K562 (cell line): ENCODE results near the gene KAZN. TPM values are rescaled to one million over a fixed set of nuclear protein-coding genes. Genes with fewer than 3 reads are reported as not detected.

Experiments
- ATAC-seq: fragments of 200-7000 bp; cut with Tn5 transposase; 3 replicates; pipeline ENCODE4 v1.9.1; 2020; ENCODE audit warnings: moderate library complexity
- BruUV-seq: library from RNA; stranded (reverse); fragments of 400-500 nt; replicated peaks from 2 replicates; lab custom pipeline; 2021; lab: Mats Ljungman, UMichigan
- CTCF ChIA-PET: fragments of 300-600 bp; formaldehyde crosslinking; extraction: SDS; loops from one replicate; lab custom pipeline; 2021; ENCODE audit warnings: low intra/inter-chr PET ratio; lab: Yijun Ruan, JAX
- POLR2A ChIA-PET: fragments of 300-600, 350-650 bp; sonication (Branson Sonifier 250); formaldehyde crosslinking; extraction: SDS; loops from one replicate; lab custom pipeline; 2021; ENCODE audit warnings: antibody characterized with exemption, inconsistent platforms; lab: Yijun Ruan, JAX
- DNase-seq, 4 experiments: peaks; one replicate each; pipeline versions ENCODE4 v3.0.0 to v3.0.0-alpha.2; 2011 to 2018; ENCODE audit warnings: low spot score in 3 of 4, mixed read lengths in 3 of 4; ENCODE audit errors: extremely low read depth in 1 of 4
- FAIRE-seq: peaks from 2 replicates; lab custom pipeline; 2011; peaks lifted over from hg19 to GRCh38; lab: Jason Lieb, UNC
- H2AFZ ChIP-seq: 2 replicates; pipeline ENCODE4 v1.6.0; 2011; ENCODE audit warnings: low read depth, low read length, control low read depth, inconsistent platforms
- H3K27ac ChIP-seq: fragments of 200-600 bp; 3 replicates; pipeline ENCODE4 v1.8.0; 2011; ENCODE audit warnings: low read depth, mild to moderate bottlenecking, control low read depth, inconsistent platforms, low read length, moderate library complexity, mixed read lengths; ENCODE audit errors: extremely low read depth
- H3K27me3 ChIP-seq, 2 experiments: fragments of 300-600 bp in 1 of 2; 2 replicates in 1 of 2; 3 replicates in 1 of 2; pipeline versions ENCODE4 v1.6.0 to v1.8.0; 2011; ENCODE audit warnings: inconsistent platforms in 2 of 2, low read length in 2 of 2, mild to moderate bottlenecking in 1 of 2, mixed read lengths in 1 of 2, moderate library complexity in 1 of 2; ENCODE audit not compliant: control insufficient read depth in 2 of 2, insufficient read depth in 2 of 2
- H3K36me3 ChIP-seq: fragments of 300-600 bp; 3 replicates; pipeline ENCODE4 v1.8.0; 2011; ENCODE audit warnings: mild to moderate bottlenecking, low read length, inconsistent platforms; ENCODE audit not compliant: control insufficient read depth, insufficient read depth
- H3K4me1 ChIP-seq, 2 experiments: fragments of 200-600 bp in 1 of 2; replicated peaks in 1 of 2; 2 replicates in 1 of 2; 3 replicates in 1 of 2; pipeline versions ENCODE4 v1.5.1 to v1.8.0; 2011; ENCODE audit warnings: inconsistent platforms in 2 of 2, low read length in 2 of 2, mild to moderate bottlenecking in 1 of 2, mixed read lengths in 1 of 2, moderate library complexity in 1 of 2; ENCODE audit not compliant: control insufficient read depth in 2 of 2, insufficient read depth in 2 of 2
- H3K4me2 ChIP-seq: 2 replicates; pipeline ENCODE4 v1.6.1; 2011; ENCODE audit warnings: low read length, control low read depth, inconsistent platforms, mixed read lengths; ENCODE audit not compliant: insufficient read depth
- H3K4me3 ChIP-seq: fragments of 200-600 bp; sonication (generic), shearing (Covaris generic); 2 replicates; pipeline ENCODE4 v1.5.1; 2016; ENCODE audit warnings: control low read depth, inconsistent platforms
- H3K79me2 ChIP-seq: fragments of 200-600 bp; 3 replicates; pipeline ENCODE4 v1.8.0; 2011; ENCODE audit warnings: low read length, inconsistent platforms; ENCODE audit not compliant: control insufficient read depth, insufficient read depth
- H3K9ac ChIP-seq, 2 experiments: 2 replicates each; pipeline versions ENCODE4 v1.6.0 to v1.6.1; 2011; ENCODE audit warnings: low read depth in 2 of 2, low read length in 2 of 2, control low read depth in 1 of 2, inconsistent platforms in 1 of 2, mild to moderate bottlenecking in 1 of 2, mixed read lengths in 1 of 2; ENCODE audit not compliant: insufficient read depth in 1 of 2
- H3K9me1 ChIP-seq: one replicate; pipeline ENCODE4 v1.6.0; 2011; ENCODE audit warnings: inconsistent platforms, mild to moderate bottlenecking, low read length, moderate library complexity; ENCODE audit not compliant: control insufficient read depth, insufficient read depth
- H3K9me3 ChIP-seq: replicated peaks from 2 replicates; pipeline ENCODE4 v1.5.1; 2011; ENCODE audit warnings: low read depth, low read length, inconsistent platforms; ENCODE audit not compliant: control insufficient read depth, insufficient read depth
- H4K20me1 ChIP-seq: replicated peaks from 2 replicates; pipeline ENCODE4 v1.6.1; 2011; ENCODE audit warnings: low read length, inconsistent platforms, mixed read lengths; ENCODE audit not compliant: control insufficient read depth, insufficient read depth
- FOSL1 ChIP-seq: fragments of 200-800 bp; sonication (Bioruptor generic); conservative IDR thresholded peaks from 2 replicates; pipeline ENCODE4 v1.6.1; 2016; ENCODE audit warnings: missing genetic modification characterization, missing compliant biosample characterization
- L3MBTL2 ChIP-seq: fragments of 450-650 bp; IDR thresholded peaks from 2 replicates; pipeline ENCODE4 v1.6.1; 2016; ENCODE audit warnings: mild to moderate bottlenecking, moderate library complexity
- MEIS2 ChIP-seq: fragments of 450-650 bp; IDR thresholded peaks from 2 replicates; pipeline ENCODE4 v1.6.1; 2014; ENCODE audit warnings: mild to moderate bottlenecking; ENCODE audit not compliant: partially characterized antibody
- ZBED1 ChIP-seq: IDR thresholded peaks from 2 replicates; pipeline ENCODE4 v1.6.1; 2014
- WGBS: fragments of 100-300 bp; shearing (Covaris generic); methylation state at CpG from one replicate; pipeline ENCODE4 v1.1.6; 2016; ENCODE audit warnings: low coverage, mixed read lengths; ENCODE audit not compliant: insufficient coverage; ENCODE audit errors: missing lambda C conversion rate; 5-methylcytosine and 5-hydroxymethylcytosine counted together
- in situ Hi-C: fragments of 300-500 bp; cut with MboI; formaldehyde crosslinking; loops from 4 replicates; pipeline ENCODE4 v1.15.0; 2018; ENCODE audit warnings: inconsistent platforms, mixed read lengths
- intact Hi-C: fragments of 100-400 bp; cut with micrococcal nuclease; formaldehyde crosslinking; loops from 2 replicates; pipeline ENCODE4 v1.14.2; 2022
- polyA plus RNA-seq, 8 experiments: library from polyadenylated mRNA; depleted of rRNA in 4 of 8; stranded (reverse) in 5 of 8; unstranded in 3 of 8; fragments of >200 nt; fragmentation: Nextera tagmentation in 2 of 8; fragmentation: Illumina TruSeq in 1 of 8; extraction: Ambion mirVana in 2 of 8; extraction: Trizol in 1 of 8; gene quantifications; 2 replicates each; pipeline versions ENCODE4 v1.2.1 to v1.2.3, GENCODE V29; 2011 to 2014; ENCODE audit warnings: inconsistent platforms in 1 of 8, missing spikeins in 1 of 8
- total RNA-seq, 7 experiments: library from RNA; depleted of rRNA in 6 of 7; stranded (reverse); fragments of >200 nt in 6 of 7; fragmentation: Illumina TruSeq in 2 of 7; extraction: Trizol in 2 of 7; gene quantifications; 2 replicates each; pipeline versions ENCODE4 v1.2.1 to v1.2.3, GENCODE V29; 2011 to 2021; ENCODE audit warnings: low replicate concordance in 1 of 7
- TF ChIP-seq, protein P1 (sequence below), 2 experiments: IDR thresholded peaks in 1 of 2; conservative IDR thresholded peaks in 1 of 2; 2 replicates each; pipeline ENCODE4 v1.6.1; 2016; ENCODE audit warnings: low read depth in 2 of 2, mild to moderate bottlenecking in 1 of 2, missing compliant biosample characterization in 1 of 2, missing genetic modification characterization in 1 of 2, moderate library complexity in 1 of 2
- TF ChIP-seq, protein P2 (sequence below): sonication (generic); formaldehyde crosslinking; IDR thresholded peaks from 2 replicates; pipeline ENCODE4 v1.8.1; 2023; ENCODE audit warnings: missing genetic modification reagents, mild to moderate bottlenecking, borderline replicate concordance

The KAZN gene
- total and polyA plus RNA-seq, 9 of the 15 experiments (the other 6 are each of a cell fraction or from before 2014, with no cell fraction given): 2.1 to 21.6 (median 5.4) TPM

DNA sequence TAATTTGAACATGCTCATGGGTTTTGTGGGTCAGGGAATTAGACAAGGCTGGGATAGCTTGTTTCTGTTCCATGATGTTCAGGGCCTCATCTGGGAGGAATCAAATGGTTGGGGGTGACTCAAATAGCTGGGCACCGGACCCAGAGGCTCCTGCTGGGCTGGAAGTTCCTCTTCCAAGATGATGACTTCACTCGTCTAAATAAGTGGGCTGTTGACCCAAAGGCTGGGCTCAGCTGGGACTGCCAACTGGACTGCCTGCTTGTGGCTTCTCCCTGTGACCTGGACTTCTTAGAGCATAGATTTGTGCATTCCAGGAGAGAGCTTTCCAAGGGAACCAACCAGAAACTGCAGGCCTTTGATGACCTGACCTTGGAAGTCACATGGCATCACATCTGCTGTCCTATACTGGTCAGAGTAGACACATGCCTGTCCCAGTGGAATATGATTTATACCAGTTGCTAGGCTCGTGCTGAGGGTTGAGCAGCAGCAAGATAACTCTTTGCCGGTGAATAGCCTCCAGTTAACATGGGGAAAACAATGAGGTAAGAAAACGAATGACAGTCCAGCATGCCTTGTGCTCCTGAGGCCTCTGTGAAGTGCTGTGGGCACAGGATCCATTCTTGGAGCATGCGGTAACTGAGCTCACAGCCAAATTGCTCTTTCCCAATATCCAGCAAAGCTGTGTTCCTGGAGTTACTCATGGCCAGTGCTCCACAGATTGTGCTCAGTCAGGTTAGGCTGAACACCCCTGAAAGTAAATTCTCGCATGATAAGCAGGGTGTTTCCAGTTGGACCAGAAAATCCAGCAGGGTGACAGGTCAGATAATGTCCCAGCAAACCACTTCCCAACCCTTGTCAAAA, 282.2 kb downstream of the KAZN start:
- Histone ChIP-seq H3K4me3 (no peak overlapping the region), H3K27me3 (peaks cover 4 to 11% of the 10 kb centered on the region in 2 experiments; a peak in 3 of 5 replicates), H3K4me1 (peaks cover 11 to 34% of the 10 kb centered on the region in 2 experiments), H3K36me3 (no peaks in the 10 kb centered on the region), H3K9me3 (no peaks in the 10 kb centered on the region), H3K9ac (peak overlapping the region in 1 of 2 experiments; percentile 16; a peak in 1 of 4 replicates), H3K9me1 (no peaks in the 10 kb centered on the region), H3K4me2 (no peak overlapping the region), H3K27ac (no peak overlapping the region), H4K20me1 (no peaks in the 10 kb centered on the region), H2AFZ (peak overlapping the region; percentile 95), H3K79me2 (no peaks in the 10 kb centered on the region)
- no peak; the same call in 2 of the 3 replicates for ATAC-seq
- WGBS: 31% methylated on average over 7 of the region's 7 CpGs
- intact Hi-C loops (no loop called here), in situ Hi-C loops (no loop called here)
- peak; percentile 42 for FAIRE-seq
- no peak for DNase-seq
- ChIA-PET CTCF (no interaction called here), POLR2A (interaction anchor here (0.6 to 1.2 kb wide), 7 partner anchors 9 to 1079 kb away, joined by 3 to 5 read pairs (median 3); no protein-coding TSS in a partner anchor)
- no TSS peak for BruUV-seq
- TF ChIP-seq MEIS2 (peak; percentile 81), L3MBTL2 (peak; percentile 38; the same call in 1 of the 2 replicates), FOSL1 (tag) (no peak), ZBED1 (no peak)
- TF ChIP-seq, protein P1, sequence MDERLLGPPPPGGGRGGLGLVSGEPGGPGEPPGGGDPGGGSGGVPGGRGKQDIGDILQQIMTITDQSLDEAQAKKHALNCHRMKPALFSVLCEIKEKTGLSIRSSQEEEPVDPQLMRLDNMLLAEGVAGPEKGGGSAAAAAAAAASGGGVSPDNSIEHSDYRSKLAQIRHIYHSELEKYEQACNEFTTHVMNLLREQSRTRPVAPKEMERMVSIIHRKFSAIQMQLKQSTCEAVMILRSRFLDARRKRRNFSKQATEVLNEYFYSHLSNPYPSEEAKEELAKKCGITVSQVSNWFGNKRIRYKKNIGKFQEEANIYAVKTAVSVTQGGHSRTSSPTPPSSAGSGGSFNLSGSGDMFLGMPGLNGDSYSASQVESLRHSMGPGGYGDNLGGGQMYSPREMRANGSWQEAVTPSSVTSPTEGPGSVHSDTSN (CRISPR knock-in tag; IDR thresholded peaks at IDR 0.05; ENCODE audit: low read depth): no peak
- TF ChIP-seq, protein P1 (tag; conservative IDR thresholded peaks at IDR 0.05; ENCODE audit: low read depth): peak; percentile 66; the same call in 1 of the 2 replicates
- TF ChIP-seq, protein P2, sequence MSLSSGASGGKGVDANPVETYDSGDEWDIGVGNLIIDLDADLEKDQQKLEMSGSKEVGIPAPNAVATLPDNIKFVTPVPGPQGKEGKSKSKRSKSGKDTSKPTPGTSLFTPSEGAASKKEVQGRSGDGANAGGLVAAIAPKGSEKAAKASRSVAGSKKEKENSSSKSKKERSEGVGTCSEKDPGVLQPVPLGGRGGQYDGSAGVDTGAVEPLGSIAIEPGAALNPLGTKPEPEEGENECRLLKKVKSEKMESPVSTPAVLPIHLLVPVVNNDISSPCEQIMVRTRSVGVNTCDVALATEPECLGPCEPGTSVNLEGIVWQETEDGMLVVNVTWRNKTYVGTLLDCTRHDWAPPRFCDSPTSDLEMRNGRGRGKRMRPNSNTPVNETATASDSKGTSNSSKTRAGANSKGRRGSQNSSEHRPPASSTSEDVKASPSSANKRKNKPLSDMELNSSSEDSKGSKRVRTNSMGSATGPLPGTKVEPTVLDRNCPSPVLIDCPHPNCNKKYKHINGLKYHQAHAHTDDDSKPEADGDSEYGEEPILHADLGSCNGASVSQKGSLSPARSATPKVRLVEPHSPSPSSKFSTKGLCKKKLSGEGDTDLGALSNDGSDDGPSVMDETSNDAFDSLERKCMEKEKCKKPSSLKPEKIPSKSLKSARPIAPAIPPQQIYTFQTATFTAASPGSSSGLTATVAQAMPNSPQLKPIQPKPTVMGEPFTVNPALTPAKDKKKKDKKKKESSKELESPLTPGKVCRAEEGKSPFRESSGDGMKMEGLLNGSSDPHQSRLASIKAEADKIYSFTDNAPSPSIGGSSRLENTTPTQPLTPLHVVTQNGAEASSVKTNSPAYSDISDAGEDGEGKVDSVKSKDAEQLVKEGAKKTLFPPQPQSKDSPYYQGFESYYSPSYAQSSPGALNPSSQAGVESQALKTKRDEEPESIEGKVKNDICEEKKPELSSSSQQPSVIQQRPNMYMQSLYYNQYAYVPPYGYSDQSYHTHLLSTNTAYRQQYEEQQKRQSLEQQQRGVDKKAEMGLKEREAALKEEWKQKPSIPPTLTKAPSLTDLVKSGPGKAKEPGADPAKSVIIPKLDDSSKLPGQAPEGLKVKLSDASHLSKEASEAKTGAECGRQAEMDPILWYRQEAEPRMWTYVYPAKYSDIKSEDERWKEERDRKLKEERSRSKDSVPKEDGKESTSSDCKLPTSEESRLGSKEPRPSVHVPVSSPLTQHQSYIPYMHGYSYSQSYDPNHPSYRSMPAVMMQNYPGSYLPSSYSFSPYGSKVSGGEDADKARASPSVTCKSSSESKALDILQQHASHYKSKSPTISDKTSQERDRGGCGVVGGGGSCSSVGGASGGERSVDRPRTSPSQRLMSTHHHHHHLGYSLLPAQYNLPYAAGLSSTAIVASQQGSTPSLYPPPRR: no peak
